ELF-1 (cell line): ENCODE measurements around the gene REXO1.
A peak's percentile ranks its signal among the peaks of the same experiment; 100 is the strongest.

Experiments used
- DNase-seq: peaks from one replicate; pipeline ENCODE4 v3.0.0-alpha.2; 2016; ENCODE audit warnings: low read depth, low spot score

REXO1 gene

DNA sequence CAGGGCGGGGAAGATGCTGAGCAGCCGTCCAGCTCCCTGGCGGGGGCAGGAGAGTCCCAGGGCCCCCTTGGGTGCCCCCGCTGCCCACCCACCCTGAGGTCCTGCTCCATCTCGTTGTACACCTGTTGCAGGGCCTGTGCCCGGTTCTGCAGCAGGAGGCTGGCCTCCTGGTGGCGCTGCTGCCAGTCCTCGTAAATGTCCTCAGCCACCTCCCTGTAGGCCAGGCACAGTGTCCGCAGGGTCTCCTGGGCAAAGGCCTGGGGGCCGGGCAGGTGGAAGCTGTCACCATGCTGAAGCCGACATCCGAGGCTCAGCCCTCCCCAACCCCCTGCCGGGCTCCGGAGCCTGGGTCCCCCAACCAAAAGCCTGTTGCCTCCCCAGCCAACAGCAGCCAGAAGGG lies 56.4 kb downstream of the REXO1 start:
- no peak for DNase-seq

DNA sequence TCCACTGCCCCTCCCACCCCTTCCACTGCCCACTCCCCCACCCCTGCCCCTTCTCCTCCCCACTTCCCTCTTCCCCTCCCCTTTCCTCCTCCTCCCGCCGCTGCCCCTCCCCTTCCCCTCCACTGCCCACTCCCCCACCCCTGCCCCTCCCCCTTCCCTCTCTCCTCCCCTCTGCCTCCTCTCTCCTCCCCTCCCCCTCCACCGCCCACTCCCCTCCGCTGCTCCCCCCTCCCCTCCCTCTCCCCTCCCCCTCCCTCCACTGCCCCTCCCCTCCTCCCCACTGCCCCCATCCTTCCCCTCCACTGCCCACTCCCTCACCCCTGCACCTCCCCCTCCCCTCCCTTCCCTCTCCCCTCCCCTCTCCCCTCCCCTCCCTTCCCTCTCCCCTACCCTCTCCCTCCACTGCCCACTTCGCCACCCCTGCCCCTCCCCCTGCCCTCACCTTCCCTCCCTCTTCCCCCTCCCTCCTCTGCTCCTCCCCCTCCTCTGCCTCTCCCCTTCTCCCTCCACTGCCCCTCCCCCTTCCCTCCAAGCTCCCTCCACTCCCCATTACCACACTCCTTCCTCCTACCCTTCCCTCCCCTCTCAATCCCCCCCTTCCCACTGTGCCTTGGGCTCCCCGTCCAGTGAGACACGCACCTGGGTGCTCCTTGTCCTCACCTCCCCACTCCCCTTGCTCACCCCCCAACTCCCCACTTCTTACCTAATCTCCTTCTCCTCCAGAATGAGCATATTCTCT lies 58.1 kb downstream of the REXO1 start:
- no peak for DNase-seq

DNA sequence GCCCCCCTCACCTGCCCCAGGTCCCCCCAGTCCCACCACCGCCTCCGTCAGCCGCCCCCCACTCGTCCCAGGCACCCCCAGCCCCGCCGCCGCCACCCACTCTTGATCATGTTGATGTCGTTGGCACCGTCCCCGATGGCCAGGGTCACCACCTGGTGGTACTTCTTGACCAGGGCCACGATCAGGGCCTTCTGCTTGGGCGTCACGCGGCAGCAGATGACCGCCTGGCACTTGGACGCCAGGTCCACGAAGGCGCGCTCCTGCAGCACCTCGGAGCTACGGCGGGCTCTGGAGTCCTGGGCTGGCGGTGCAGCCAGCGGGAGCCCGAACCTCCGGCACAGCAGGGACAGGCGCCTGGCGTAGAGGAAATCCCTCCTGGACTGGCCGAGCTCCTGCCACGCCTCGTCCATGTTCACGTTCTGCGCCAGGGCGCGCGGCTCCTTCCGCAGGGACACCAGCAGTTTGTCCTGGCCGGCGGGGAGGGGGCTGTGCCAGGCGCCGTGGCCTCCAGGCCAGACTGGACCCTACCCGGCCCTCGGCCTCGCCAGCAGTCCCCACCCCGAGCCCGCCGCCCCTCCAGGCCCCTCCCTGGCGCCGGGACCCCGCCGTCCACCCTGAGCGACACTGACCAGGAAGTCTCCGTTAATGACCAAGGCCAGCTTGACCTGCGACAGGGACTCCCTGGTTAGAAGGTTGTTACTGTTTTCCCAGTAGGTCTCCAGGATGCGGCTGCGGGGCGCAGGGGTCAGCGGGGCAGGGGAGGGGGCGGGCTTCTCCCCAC lies 58.8 kb downstream of the REXO1 start:
- peak; percentile 38 for DNase-seq

DNA sequence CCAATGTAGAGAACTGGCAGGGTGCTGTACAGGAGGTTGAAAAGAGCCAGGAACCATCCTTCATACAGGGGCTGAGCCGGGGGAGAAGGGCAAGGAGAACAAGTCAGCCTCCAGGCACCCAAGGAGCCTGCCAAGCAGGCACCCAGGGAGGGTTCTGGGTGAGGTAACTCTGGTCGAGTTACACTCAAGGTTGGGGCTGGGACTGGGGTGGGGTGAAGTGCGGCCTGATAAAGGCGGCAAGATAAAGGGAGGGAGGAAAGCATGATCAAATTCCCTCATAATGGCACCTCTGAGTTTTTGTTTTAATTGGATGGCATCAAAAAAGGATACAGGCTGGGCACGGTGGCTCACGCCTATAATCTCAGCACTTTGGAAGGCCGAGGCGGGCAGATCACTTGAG lies 61.2 kb downstream of the REXO1 start:
- no peak for DNase-seq

DNA sequence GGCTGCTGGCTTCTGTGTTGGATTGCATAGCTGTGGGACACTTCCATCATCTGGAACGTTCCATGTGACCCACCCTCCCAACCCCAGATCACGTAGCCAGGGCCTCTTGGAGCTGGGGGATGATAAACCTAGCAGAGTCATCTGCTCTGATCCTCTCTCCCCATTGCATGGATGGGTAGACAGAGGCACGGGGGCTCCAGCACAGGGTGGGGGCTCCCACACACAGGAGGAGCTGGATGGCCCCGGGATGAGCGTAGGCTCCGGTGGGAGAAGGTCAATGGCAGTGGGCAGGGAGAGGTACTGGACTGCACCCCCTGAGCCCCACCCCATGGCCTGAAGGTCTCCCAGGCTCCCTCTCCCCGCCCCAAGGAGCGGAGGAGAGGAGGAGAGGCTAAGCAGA lies 61.6 kb downstream of the REXO1 start:
- DNase-seq = no peak

DNA sequence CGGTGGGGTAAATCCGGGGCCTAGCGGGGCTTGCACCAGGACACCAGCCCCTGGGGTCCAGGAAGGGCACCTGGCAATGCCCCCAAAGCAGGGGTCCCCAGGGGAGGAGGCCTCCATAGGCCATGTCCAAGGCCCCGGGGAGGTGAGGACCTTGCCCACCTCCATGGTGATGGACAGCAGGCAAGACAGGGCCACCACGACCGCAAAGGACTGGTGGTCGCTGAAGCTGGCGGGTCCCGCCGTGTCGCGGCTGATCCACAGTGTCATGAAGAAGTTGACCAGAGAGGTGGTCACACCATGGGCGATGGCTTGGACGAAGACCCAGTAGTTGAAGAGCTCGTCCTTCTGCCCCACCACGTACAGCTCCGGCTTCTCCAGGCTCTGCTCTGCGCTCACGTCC lies 63.0 kb downstream of the REXO1 start:
- DNase-seq = no peak

DNA sequence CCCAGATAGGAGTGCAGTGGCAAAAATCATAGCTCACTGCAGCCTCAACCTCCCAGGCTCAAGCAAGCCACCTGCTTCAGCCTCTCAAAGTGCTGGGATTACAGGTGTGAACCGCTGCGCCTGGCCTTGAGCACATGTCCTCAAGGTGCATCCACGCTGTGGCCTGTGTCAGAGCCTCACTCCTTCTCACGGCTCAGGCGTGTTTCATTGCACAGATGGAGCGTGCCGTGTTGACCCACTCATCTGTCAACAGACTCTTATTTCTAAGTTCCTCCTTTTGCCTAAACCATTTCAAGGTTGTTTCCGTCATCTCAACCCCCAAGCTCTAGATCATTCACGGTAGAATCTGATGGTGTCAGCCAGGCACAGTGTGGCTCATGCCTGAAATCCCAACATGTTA lies 64.4 kb downstream of the REXO1 start:
- DNase-seq = no peak

DNA sequence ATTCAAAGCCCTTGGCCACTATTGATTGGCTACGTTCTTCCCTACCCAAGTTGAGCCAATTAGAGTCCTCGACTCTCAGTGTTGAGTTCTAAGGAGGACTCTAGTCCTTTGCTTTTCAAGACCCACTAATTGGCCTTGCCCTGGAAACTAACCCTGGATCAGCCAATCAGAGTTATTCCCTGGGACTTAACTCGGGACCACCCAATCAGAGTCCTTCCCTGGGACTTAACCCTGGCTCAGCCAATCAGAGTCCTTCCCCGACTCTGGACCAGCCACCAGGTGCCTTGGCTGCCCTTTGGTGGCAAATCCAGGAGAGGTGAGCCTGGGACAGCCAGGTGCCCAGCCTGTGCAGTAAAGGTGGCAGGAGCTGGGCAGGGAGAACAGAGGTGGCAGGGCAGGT lies 64.9 kb downstream of the REXO1 start:
- DNase-seq = no peak

DNA sequence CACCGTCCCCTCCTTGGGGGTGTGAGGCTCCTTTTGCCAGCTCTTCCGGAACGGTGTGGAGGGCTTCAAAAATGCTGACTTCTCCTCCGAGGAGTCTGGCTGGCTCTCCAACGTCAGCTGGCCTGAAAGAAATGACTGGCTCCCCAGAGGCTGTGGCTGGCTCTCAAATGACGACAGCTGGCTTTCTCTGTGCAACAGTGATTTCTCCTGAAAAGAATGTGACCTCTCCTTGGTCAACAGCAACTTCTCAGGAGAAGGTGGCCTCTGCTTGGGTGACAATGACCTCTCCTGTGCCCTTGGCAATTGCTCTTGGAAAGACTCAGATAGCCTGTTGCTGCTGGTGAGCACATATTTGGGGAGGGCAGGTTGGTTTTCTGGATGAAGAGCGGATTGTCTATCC lies 65.8 kb downstream of the REXO1 start:
- no peak for DNase-seq

DNA sequence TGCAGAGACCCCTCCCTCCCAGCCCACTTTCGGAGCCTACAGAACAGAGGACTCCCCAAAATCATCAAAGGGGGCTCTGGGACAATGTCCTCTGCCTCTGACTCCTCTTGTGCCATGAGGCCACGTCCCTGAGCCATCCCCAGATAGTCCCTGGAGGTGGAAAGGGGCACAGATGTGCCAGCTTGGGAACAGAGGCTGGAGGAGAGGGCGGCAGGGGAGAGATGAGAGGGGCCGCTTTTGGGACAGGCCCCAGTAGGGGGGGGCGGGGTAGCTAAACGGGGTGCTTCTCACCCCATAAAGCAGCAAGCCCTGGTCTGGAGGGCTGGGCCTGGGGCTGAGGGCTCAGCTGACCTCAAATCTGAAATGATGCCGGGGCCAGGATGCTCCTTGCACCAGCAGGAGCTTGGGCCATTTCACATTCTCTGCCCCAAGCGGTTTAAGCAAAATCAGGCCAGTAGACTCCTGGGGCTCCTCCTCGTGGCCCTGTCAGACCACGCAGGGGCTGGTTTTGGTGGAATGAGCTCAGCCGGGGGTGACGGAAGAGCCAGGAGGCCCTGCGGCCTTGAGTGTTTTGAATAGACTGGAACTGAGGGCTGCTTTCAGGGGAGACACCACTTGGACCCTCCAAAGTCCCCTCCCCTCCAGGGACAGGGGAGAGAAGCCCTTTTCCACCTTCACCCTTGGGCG lies 67.9 kb downstream of the REXO1 start:
- peak; percentile 61 for DNase-seq

DNA sequence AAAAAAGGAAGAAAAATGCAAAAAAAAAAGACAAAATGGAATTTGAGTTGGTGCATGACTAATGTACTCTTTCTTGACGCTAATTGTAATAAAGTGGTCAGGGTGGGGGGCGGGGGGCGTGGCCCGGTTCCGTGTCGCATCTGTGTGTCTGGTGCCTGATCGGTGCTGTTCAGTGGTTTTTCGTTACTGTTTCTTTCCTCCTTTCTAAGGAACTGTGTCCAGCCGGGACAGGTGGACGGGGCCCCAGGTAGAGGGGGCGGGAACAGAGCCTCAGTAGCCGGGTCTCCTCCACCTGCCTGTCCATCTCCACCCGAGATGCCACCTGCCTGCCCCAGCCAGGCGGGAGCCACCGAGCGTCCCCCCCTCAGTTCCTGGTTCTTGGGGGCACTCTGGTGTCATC lies 68.7 kb downstream of the REXO1 start:
- no peak for DNase-seq

DNA sequence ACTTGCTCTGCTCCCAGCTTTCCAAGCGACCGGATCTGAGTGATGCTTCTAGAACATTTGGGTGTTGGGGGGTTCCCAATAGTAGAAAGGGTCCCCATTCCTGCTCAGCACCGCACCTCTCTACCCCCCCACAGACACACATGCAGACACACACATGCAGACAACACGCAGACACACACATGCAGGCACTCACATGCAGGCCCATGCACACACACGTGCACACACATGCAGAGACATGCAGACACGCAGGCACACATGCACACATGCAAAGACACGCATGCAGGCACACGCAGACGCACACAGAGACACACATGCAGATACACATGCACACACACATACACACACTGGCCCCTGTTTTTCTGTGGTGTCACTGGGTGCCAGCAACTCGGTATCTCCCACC lies 71.1 kb downstream of the REXO1 start:
- no peak for DNase-seq

DNA sequence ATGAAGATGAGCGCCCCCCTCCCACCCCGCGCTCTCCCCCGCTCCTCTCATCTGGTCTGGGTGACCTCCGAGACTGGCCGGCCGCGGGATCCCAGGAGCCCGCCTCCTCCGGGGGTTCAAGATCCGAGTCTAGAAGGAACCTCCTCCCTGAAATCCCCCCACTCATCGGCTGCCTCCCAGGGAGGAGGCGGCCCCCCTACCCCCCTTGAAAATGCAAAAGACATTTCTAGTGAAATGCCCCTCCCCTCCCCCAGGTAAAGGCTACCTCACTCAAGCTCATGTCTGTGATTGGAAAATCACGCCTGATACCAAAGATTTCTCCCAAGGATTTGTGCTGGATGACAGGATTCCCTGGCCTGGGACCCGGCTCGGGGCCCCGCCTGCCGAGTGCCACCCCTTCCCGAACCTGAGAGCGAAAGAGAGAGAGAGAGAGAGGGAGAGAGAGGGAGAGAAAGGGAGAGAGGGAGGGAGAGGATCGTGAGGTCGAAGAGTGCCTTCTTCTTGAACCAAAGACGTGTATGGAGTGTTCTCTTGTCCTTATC lies 71.6 kb downstream of the REXO1 start:
- no peak for DNase-seq

DNA sequence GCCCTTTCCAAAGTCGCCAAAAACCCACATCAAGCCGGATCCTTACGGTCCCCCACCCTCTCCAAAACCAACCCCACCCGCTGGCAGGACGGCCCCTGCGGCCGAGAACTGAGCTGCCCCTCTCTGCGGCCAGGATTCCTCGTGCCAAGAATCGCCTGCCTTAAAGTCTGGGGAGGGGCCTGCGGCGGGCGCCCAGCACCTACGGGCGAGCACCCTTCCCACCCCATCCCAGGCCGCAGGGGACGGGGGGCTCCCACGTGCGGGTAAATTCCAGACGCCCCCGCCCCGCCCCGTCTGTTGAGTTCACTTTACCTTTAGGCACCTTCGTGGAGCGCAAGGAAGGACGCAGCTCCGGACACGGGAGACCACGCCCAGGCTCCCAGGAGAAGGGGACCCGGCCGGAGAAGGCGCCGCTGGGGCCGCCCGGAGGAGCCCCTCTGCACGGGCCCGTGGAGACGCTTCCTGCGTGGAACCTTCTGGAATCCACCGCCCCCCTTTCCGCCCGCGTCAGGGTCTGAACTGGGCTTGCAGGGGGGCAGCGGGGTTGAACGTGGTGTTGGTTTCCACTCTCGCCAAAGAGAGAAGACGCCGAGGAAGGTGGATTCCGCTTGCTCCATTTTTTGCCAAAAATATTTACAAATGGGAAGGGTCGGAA lies 72.2 kb downstream of the REXO1 start:
- DNase-seq = no peak

DNA sequence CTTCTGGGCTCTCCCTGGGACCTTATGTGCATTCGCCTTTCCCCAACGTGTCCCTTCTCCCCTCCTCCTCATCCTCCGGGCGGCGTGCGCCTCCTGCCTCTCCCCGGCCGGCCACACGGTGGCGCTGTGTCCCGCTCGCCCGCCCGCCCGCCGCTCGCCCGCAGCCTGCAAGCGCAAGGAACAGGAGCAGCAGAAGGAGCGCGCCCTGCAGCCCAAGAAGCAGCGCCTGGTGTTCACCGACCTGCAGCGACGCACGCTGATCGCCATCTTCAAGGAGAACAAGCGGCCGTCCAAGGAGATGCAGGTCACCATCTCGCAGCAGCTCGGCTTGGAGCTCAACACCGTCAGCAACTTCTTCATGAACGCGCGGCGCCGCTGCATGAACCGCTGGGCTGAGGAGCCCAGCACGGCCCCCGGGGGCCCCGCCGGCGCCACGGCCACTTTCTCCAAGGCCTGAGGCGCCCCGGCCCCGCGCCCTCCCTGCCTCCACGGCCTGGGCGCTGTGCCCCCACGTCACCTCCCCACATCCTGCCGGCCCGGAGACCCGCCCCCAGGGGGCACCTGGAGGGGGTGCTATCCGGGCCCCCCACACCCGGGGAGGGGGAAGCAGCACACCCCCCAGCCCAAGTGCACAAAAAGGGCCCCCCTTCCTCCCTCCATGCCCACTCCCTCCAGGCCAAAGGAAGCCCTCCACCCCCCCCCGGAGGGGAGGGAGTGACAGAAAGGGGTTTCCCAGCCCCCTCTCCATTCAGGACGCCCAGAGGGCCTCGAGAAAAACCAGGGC lies 73.1 kb downstream of the REXO1 start:
- DNase-seq = peak; percentile 89

DNA sequence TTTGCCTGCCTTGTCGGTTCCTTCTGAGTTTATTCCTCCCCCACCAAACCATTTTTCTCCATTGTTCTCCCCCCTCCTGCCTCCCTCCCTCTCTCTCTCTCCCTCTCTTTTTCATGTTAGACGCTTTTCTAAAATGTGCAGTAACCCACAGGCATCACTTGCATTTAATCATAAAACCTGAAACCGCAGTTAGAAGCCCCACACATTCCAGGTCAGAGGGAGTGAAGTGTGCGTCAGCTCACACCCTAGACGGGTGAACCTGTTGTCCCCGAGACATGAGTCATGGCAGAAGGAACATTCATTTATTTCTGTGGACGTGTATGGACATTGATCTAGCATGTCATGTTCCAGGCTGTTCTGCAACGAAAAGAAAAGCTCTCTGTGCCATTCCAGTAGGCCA lies 75.1 kb downstream of the REXO1 start:
- DNase-seq = no peak

DNA sequence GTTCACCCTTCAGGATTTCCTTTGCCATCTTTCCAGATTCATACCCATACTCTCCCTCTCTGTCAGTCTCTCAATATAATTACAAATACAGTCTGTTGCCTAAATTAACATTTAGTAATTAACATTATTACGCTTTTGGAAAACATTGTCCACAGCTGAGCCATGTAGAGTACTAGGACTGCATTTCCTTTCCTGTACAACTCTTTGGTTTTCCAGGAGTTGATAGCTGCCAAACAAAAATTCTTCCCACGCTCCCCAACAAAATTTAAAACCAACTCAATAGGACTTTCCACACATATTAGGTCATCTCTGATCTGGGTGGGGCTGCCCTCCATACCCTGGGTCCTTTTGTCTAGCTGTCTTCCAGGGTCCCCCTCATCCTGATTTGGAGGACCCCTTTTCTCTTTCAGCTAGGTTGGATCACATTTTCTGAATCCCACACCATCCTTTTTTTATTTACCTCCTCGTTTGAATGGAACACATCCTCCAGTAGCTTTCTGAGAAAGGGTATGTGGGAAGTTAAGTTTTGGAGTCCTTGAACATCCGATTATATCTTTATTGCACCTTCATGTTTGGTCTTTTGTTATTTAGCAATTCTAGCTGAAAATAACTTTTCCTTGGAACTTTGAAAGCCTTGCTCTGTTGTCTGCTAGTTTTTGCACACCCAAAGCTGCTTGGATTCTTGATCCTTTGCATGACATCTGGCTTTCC lies 77.3 kb downstream of the REXO1 start:
- no peak for DNase-seq

DNA sequence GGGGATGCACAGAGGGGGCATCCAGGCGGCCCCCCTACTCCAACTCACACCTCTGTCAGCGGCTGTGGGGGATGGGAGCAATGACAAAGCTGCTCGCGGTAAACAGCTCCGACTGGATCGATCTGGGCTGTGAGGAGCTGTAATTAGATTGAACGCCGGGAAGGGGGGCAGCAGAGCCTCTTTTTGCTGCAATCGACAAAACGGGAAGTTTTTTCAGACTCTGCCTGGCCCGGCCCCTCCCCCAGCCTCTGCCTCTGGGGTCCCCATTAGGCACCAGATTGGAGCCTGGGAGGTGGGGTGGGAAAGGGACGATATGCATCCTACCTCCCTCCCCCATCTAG lies 78.7 kb downstream of the REXO1 start:
- no peak for DNase-seq

DNA sequence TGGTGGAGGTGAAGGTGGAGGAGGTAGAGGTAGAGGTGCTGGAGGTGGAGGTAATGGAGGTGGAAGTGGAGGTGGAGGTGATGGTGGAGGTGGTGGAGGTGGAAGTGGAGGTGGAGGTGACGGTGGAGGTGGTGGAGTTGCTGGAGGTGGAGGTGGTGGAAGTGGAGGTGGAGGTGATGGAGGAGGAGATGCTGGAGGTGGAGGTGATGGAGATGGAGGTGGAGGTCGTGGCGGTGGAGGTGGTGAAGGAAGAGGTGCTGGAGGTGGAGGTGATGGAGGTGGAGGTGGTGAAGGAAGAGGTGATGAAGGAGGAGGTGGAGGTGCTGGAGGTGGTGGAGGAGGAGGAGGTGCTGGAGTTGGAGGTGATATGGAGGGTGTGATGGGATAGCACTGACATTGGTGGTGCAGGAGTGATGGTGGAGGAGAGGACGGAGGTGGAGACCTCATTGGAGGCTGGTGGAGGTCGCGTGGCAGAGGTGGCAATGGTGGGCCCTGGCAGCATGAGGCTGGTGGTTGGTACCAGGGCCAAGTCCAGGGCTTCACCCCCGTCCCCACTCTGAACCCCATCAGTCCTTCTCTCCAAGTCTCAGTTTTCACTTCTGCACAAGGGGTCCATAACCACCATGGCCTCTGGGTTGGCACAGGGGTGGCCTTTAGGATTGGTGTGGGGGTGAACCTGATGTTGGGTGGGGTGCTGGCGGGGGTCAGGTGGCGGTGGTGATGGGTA lies 79.2 kb downstream of the REXO1 start:
- DNase-seq = no peak

DNA sequence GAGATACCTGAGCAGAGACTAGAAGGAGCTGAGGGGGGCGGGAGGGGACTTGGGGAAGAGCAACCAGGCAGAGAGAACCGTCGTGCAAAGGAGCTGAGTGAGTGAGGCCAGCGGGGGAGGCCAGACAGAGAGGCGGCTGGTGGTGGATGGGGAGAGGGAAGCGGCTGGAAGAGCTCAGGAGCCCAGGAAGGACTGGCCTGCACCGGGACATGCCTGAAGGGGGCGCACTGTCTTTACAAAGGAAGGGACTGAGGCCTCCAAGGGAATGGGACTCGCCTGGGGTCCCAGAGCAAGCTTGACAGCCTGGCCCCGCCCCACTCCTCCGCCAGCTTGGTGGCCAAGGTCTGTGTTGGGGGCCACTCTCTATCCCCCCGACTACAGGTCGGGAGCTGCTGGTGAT lies 80.0 kb downstream of the REXO1 start:
- peak; percentile 81 for DNase-seq
